HEK293 (cell line): ENCODE data around the gene FBRSL1.
A peak's percentile ranks its signal among the peaks of the same experiment; 100 is the strongest.

ENCODE experiments used
- CTCF ChIA-PET: fragments of 350-600 bp; formaldehyde crosslinking; extraction: SDS; loops from one replicate; lab custom pipeline; 2021; ENCODE audit warnings: antibody characterized with exemption; lab: Yijun Ruan, JAX
- POLR2A ChIA-PET: fragments of 300-600 bp; formaldehyde crosslinking; extraction: SDS; loops from one replicate; lab custom pipeline; 2020; ENCODE audit warnings: antibody characterized with exemption, inconsistent platforms; lab: Yijun Ruan, JAX
- H3K27ac ChIP-seq: fragments of 200-500 bp; sonication (Bioruptor generic); 2 replicates; pipeline ENCODE4 v1.5.1; 2014; ENCODE audit warnings: low read depth, low read length, control low read depth, inconsistent platforms; ENCODE audit errors: extremely low read depth
- H3K36me3 ChIP-seq, 2 experiments: fragments of 200-500 bp in 1 of 2; sonication (Bioruptor generic) in 1 of 2; 1 replicate in 1 of 2; 2 replicates in 1 of 2; pipeline ENCODE4 v1.5.1; 2014 to 2017; ENCODE audit warnings: inconsistent platforms in 2 of 2, low read length in 2 of 2; ENCODE audit not compliant: control insufficient read depth in 2 of 2, insufficient read depth in 1 of 2
- H3K4me1 ChIP-seq: fragments of 200-500 bp; sonication (Bioruptor generic); 2 replicates; pipeline ENCODE4 v1.5.1; 2014; ENCODE audit warnings: mild to moderate bottlenecking, low read length, inconsistent platforms; ENCODE audit not compliant: control insufficient read depth, insufficient read depth
- H3K4me3 ChIP-seq: 2 replicates; pipeline ENCODE4 v1.5.1; 2011; ENCODE audit warnings: low read depth, mild to moderate bottlenecking, control low read depth, low read length, moderate library complexity
- H3K9me3 ChIP-seq: fragments of 200-500 bp; sonication (Bioruptor generic); 2 replicates; pipeline ENCODE4 v1.5.1; 2014; ENCODE audit warnings: low read depth, low read length, inconsistent platforms; ENCODE audit not compliant: control insufficient read depth, insufficient read depth
- ELK4 ChIP-seq: IDR thresholded peaks from 2 replicates; pipeline ENCODE4 v1.6.1; 2011; ENCODE audit warnings: mild to moderate bottlenecking, low read depth, low read length, borderline replicate concordance
- HIC1 ChIP-seq: fragments of 450-650 bp; formaldehyde crosslinking; IDR thresholded peaks from 2 replicates; pipeline ENCODE4 v1.5.1; 2016; ENCODE audit warnings: missing biosample characterization, missing genetic modification characterization
- KLF10 ChIP-seq: fragments of 450-650 bp; IDR thresholded peaks from 2 replicates; pipeline ENCODE4 v1.5.1; 2018; ENCODE audit warnings: missing biosample characterization, mild to moderate bottlenecking, missing genetic modification characterization
- KLF9 ChIP-seq: fragments of 450-650 bp; formaldehyde crosslinking; IDR thresholded peaks from 2 replicates; pipeline ENCODE4 v1.5.1; 2016; ENCODE audit warnings: missing biosample characterization, missing genetic modification characterization, low read depth
- RBAK ChIP-seq: fragments of 450-650 bp; formaldehyde crosslinking; IDR thresholded peaks from 2 replicates; pipeline ENCODE4 v1.5.1; 2016; ENCODE audit warnings: missing biosample characterization, missing genetic modification characterization
- SP7 ChIP-seq: fragments of 450-650 bp; formaldehyde crosslinking; IDR thresholded peaks from 2 replicates; pipeline ENCODE4 v1.5.1; 2016; ENCODE audit warnings: missing biosample characterization, missing genetic modification characterization
- TRIM28 ChIP-seq: IDR thresholded peaks from 2 replicates; pipeline ENCODE4 v1.6.1; 2011; ENCODE audit warnings: low read length, control low read depth, borderline replicate concordance
- ZBTB11 ChIP-seq: fragments of 450-650 bp; formaldehyde crosslinking; conservative IDR thresholded peaks from 2 replicates; pipeline ENCODE4 v1.5.1; 2016; ENCODE audit warnings: low read depth, missing biosample characterization, missing genetic modification characterization
- ZBTB17 ChIP-seq: fragments of 450-650 bp; formaldehyde crosslinking; IDR thresholded peaks from 2 replicates; pipeline ENCODE4 v1.5.1; 2016; ENCODE audit warnings: missing biosample characterization, missing genetic modification characterization
- ZBTB26 ChIP-seq: fragments of 450-650 bp; formaldehyde crosslinking; optimal IDR thresholded peaks from 2 replicates; pipeline ENCODE3; 2016; ENCODE audit warnings: missing biosample characterization, mild to moderate bottlenecking, missing genetic modification characterization
- ZBTB7A ChIP-seq: fragments of 450-650 bp; formaldehyde crosslinking; IDR thresholded peaks from 2 replicates; pipeline ENCODE4 v1.5.1; 2016; ENCODE audit warnings: low read depth, missing biosample characterization, missing genetic modification characterization
- ZFP41 ChIP-seq: fragments of 450-650 bp; formaldehyde crosslinking; IDR thresholded peaks from 2 replicates; pipeline ENCODE4 v1.5.1; 2016; ENCODE audit warnings: missing biosample characterization, missing genetic modification characterization, borderline replicate concordance
- ZIC2 ChIP-seq: fragments of 450-650 bp; formaldehyde crosslinking; IDR thresholded peaks from 2 replicates; pipeline ENCODE4 v1.5.1; 2016; ENCODE audit warnings: missing biosample characterization, missing genetic modification characterization
- ZNF148 ChIP-seq: fragments of 450-650 bp; formaldehyde crosslinking; IDR thresholded peaks from 2 replicates; pipeline ENCODE4 v1.5.0; 2017; ENCODE audit warnings: missing biosample characterization, missing genetic modification characterization, borderline replicate concordance
- ZNF16 ChIP-seq: fragments of 450-650 bp; formaldehyde crosslinking; IDR thresholded peaks from 2 replicates; pipeline ENCODE4 v1.5.1; 2016; ENCODE audit warnings: low read depth, missing biosample characterization, missing genetic modification characterization
- ZNF211 ChIP-seq: fragments of 450-650 bp; formaldehyde crosslinking; IDR thresholded peaks from 2 replicates; pipeline ENCODE4 v1.5.1; 2016; ENCODE audit warnings: low read depth, missing biosample characterization, missing genetic modification characterization
- ZNF221 ChIP-seq: fragments of 450-650 bp; formaldehyde crosslinking; IDR thresholded peaks from 2 replicates; pipeline ENCODE4 v1.5.1; 2017; ENCODE audit warnings: missing biosample characterization, missing genetic modification characterization, borderline replicate concordance
- ZNF302 ChIP-seq: fragments of 450-650 bp; formaldehyde crosslinking; IDR thresholded peaks from 2 replicates; pipeline ENCODE4 v1.5.1; 2016; ENCODE audit warnings: missing biosample characterization, missing genetic modification characterization, low read depth
- ZNF362 ChIP-seq: fragments of 450-650 bp; formaldehyde crosslinking; IDR thresholded peaks from 2 replicates; pipeline ENCODE4 v1.5.1; 2016; ENCODE audit warnings: missing biosample characterization, missing genetic modification characterization
- ZNF513 ChIP-seq: fragments of 450-650 bp; IDR thresholded peaks from 2 replicates; pipeline ENCODE4 v1.5.1; 2018; ENCODE audit warnings: missing biosample characterization, missing genetic modification characterization
- ZNF623 ChIP-seq: fragments of 450-650 bp; formaldehyde crosslinking; IDR thresholded peaks from 2 replicates; pipeline ENCODE4 v1.5.1; 2016; ENCODE audit warnings: missing biosample characterization, missing genetic modification characterization
- ZNF660 ChIP-seq: fragments of 450-650 bp; IDR thresholded peaks from 2 replicates; pipeline ENCODE4 v1.5.1; 2018; ENCODE audit warnings: missing biosample characterization, mild to moderate bottlenecking, missing genetic modification characterization
- ZNF785 ChIP-seq: fragments of 450-650 bp; formaldehyde crosslinking; IDR thresholded peaks from 2 replicates; pipeline ENCODE4 v1.5.1; 2016; ENCODE audit warnings: missing biosample characterization, missing genetic modification characterization
- ZNF837 ChIP-seq: fragments of 450-650 bp; formaldehyde crosslinking; IDR thresholded peaks from 2 replicates; pipeline ENCODE4 v1.5.1; 2016; ENCODE audit warnings: missing biosample characterization, missing genetic modification characterization

The FBRSL1 gene

GRCh38 chr12:132506328-132507160 is 16.6 kb downstream of the FBRSL1 start:
- Histone ChIP-seq H3K4me3 (no peak overlapping the region), H3K4me1 (peaks cover 27% of the 10 kb centered on the region), H3K36me3 (peaks cover 0 to 15% of the 10 kb centered on the region in 2 experiments; a peak in 1 of 3 replicates), H3K9me3 (no peaks in the 10 kb centered on the region), H3K27ac (peak overlapping the region; percentile 69)
- POLR2A ChIA-PET: no interaction called here
- CTCF ChIA-PET: interaction anchor here (0.7 to 1.6 kb wide), 2 partner anchors 16 to 55 kb away, joined by 3 to 6 read pairs; no protein-coding TSS in a partner anchor
- TF ChIP-seq ZBTB17 (tag by site-specific recombination): peak; percentile 92
- TF ChIP-seq ZNF148 (tag by site-specific recombination): no peak
- no peak for TF ChIP-seq ZNF837 (tag by site-specific recombination)
- TF ChIP-seq ZNF660: no peak
- no peak for TF ChIP-seq KLF10 (tag by site-specific recombination)
- no peak for TF ChIP-seq ZBTB26 (tag by site-specific recombination)
- TF ChIP-seq RBAK (tag by site-specific recombination): no peak
- TF ChIP-seq ZNF302 (tag by site-specific recombination): no peak
- TF ChIP-seq ELK4: no peak; the same call in 1 of the 2 replicates
- TF ChIP-seq ZNF211 (tag by site-specific recombination): no peak
- TF ChIP-seq TRIM28: no peak
- TF ChIP-seq HIC1 (tag by site-specific recombination): no peak
- no peak for TF ChIP-seq ZNF785
- TF ChIP-seq KLF9: peak; percentile 82
- peak; percentile 96 for TF ChIP-seq ZIC2 (tag by site-specific recombination)
- TF ChIP-seq SP7 (tag by site-specific recombination): peak; percentile 68
- TF ChIP-seq ZBTB7A (tag by site-specific recombination): no peak
- TF ChIP-seq ZNF221: no peak
- TF ChIP-seq ZNF16 (tag by site-specific recombination): no peak
- peak; percentile 52 for TF ChIP-seq ZBTB11 (tag by site-specific recombination)
- TF ChIP-seq ZNF623 (tag by site-specific recombination): no peak
- TF ChIP-seq ZNF513 (tag by site-specific recombination): no peak
- TF ChIP-seq ZFP41: no peak
- no peak for TF ChIP-seq ZNF362 (tag by site-specific recombination)
